ENCODE data around the gene TARBP2. TPM values are rescaled to one million over a fixed set of nuclear protein-coding genes. Genes with fewer than 3 reads are reported as not detected.

TARBP2 gene
- total RNA-seq, 1 donor from 2014 or later, result 45.3 TPM

DNA sequence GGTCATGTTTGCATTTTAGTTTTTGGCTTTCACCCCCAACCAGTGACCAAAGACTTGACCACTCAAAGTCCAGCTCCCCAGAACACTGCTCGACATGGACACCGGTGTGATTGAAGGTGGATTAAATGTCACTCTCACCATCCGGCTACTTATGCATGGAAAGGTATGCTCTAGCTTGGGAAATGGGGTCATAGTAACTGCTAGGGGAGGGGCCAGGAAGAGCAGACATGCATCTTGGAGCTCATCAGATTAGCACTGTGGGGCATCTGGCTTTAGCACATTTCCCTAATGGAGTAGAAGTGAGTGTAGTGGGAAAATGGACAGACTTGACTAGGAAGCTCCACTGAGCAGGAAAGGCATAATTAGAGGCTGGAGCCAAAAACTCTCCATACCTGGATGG is 46.4 kb upstream of the TARBP2 start:
- H3K36me3 Mint-ChIP-seq (ENCODE audit: low read depth, unreplicated experiment), result peaks cover 41% of the 10 kb centered on the region
- H3K27me3 Mint-ChIP-seq (ENCODE audit: unreplicated experiment), result peaks cover 10% of the 10 kb centered on the region
- H3K9me3 Mint-ChIP-seq (ENCODE audit: unreplicated experiment), result no peaks in the 10 kb centered on the region
- H3K27ac Mint-ChIP-seq (ENCODE audit: unreplicated experiment), result peak overlapping the region; percentile 39
- DNase-seq (ENCODE audit: low spot score), result no peak
- peak overlapping the region; percentile 44 for H3K4me3 Mint-ChIP-seq (ENCODE audit: unreplicated experiment)
- TF ChIP-seq, protein P1, sequence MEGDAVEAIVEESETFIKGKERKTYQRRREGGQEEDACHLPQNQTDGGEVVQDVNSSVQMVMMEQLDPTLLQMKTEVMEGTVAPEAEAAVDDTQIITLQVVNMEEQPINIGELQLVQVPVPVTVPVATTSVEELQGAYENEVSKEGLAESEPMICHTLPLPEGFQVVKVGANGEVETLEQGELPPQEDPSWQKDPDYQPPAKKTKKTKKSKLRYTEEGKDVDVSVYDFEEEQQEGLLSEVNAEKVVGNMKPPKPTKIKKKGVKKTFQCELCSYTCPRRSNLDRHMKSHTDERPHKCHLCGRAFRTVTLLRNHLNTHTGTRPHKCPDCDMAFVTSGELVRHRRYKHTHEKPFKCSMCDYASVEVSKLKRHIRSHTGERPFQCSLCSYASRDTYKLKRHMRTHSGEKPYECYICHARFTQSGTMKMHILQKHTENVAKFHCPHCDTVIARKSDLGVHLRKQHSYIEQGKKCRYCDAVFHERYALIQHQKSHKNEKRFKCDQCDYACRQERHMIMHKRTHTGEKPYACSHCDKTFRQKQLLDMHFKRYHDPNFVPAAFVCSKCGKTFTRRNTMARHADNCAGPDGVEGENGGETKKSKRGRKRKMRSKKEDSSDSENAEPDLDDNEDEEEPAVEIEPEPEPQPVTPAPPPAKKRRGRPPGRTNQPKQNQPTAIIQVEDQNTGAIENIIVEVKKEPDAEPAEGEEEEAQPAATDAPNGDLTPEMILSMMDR (IDR thresholded peaks at IDR 0.05; ENCODE audit: unreplicated experiment), result no peak
- peaks cover 25% of the 10 kb centered on the region for H3K4me1 Mint-ChIP-seq (ENCODE audit: unreplicated experiment)

DNA sequence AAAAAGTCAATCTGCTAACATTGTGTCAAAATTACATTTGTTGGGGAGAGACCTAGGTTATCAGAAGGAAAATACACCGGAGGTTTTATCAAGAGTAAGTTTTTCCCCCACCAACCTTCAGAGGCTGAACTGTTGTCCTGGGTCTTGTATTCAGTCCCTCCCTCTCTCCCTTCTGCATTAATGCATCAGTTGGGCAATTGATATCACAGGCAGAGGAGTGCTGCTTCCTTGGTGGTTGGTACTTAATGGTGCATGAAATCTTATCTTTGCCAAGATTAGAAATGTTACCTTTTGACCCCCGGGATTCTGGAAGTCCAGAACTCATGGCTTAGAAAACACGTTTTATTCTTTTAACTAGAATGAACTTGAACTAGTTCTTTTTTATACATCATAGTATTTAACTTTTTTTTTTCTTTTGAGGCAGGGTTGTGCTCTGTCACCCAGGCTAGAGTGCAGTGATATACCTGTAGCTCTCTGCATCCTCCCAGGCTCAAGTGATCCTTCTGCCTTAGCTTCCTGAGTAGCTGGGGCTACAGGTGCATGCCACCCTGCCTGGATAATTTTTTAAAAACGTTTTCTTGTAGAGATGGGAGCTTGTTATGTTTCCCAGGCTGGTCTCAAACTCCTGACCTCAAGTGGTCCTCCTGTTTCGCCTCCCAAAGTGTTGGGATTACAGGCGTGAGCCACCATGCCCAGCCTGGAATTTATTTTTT is 44.3 kb upstream of the TARBP2 start:
- TF ChIP-seq, protein P1 (IDR thresholded peaks at IDR 0.05; ENCODE audit: unreplicated experiment), result no peak
- peak overlapping the region; percentile 23 for H3K4me3 Mint-ChIP-seq (ENCODE audit: unreplicated experiment)
- peaks cover 7% of the 10 kb centered on the region for H3K27me3 Mint-ChIP-seq (ENCODE audit: unreplicated experiment)
- peaks cover 54% of the 10 kb centered on the region for H3K36me3 Mint-ChIP-seq (ENCODE audit: low read depth, unreplicated experiment)
- no peak overlapping the region for H3K27ac Mint-ChIP-seq (ENCODE audit: unreplicated experiment)
- DNase-seq (ENCODE audit: low spot score), result no peak
- peaks cover 29% of the 10 kb centered on the region for H3K4me1 Mint-ChIP-seq (ENCODE audit: unreplicated experiment)
- H3K9me3 Mint-ChIP-seq (ENCODE audit: unreplicated experiment), result no peaks in the 10 kb centered on the region

DNA sequence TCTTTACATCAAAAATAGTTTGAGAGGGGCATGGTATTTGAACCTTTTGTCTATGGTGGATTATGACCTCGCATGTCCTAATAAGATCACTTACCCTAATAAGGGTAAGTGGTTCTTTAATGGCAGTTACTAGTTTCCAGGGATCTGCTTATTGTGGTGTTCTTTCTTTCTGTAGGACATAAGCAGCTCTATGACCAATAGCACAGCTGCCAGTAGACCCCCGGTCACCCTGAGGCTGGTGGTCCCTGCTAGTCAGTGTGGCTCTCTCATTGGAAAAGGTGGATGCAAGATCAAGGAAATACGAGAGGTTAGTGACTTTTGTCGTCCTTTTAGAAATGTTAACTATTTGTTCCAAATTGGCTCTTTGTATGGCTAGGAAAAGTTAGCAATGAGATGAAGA is 42.0 kb upstream of the TARBP2 start:
- no peaks in the 10 kb centered on the region for H3K9me3 Mint-ChIP-seq (ENCODE audit: unreplicated experiment)
- H3K27me3 Mint-ChIP-seq (ENCODE audit: unreplicated experiment), result no peaks in the 10 kb centered on the region
- DNase-seq (ENCODE audit: low spot score), result no peak
- H3K27ac Mint-ChIP-seq (ENCODE audit: unreplicated experiment), result no peak overlapping the region
- peak overlapping the region; percentile 33 for H3K4me3 Mint-ChIP-seq (ENCODE audit: unreplicated experiment)
- H3K4me1 Mint-ChIP-seq (ENCODE audit: unreplicated experiment), result peaks cover 30% of the 10 kb centered on the region
- TF ChIP-seq, protein P1 (IDR thresholded peaks at IDR 0.05; ENCODE audit: unreplicated experiment), result no peak
- H3K36me3 Mint-ChIP-seq (ENCODE audit: low read depth, unreplicated experiment), result peaks cover 63% of the 10 kb centered on the region

DNA sequence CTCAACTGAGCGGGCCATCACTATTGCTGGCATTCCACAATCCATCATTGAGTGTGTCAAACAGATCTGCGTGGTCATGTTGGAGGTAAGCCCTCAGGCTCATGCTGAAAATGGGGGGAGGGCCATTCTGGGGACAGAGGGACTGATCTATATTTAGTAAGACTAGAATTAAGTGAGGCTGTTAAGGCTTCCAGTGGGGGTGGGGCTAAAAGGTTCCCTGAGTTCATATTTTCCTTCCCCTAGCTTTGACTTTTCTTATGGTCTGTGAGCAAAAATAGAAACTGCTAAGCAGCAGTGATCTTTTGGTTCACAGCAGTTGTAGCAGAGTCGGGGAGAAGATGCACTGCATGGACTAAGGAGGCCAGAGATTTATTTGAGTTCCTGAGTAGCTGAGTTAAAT is 40.0 kb upstream of the TARBP2 start:
- Mint-ChIP-seq H3K27ac (ENCODE audit: unreplicated experiment) (no peak overlapping the region), H3K27me3 (ENCODE audit: unreplicated experiment) (no peaks in the 10 kb centered on the region), H3K4me3 (ENCODE audit: unreplicated experiment) (peak overlapping the region; percentile 45), H3K9me3 (ENCODE audit: unreplicated experiment) (no peaks in the 10 kb centered on the region), H3K4me1 (ENCODE audit: unreplicated experiment) (peaks cover 33% of the 10 kb centered on the region), H3K36me3 (ENCODE audit: low read depth, unreplicated experiment) (peaks cover 56% of the 10 kb centered on the region)
- no peak for DNase-seq (ENCODE audit: low spot score)
- TF ChIP-seq, protein P1 (IDR thresholded peaks at IDR 0.05; ENCODE audit: unreplicated experiment), result no peak

DNA sequence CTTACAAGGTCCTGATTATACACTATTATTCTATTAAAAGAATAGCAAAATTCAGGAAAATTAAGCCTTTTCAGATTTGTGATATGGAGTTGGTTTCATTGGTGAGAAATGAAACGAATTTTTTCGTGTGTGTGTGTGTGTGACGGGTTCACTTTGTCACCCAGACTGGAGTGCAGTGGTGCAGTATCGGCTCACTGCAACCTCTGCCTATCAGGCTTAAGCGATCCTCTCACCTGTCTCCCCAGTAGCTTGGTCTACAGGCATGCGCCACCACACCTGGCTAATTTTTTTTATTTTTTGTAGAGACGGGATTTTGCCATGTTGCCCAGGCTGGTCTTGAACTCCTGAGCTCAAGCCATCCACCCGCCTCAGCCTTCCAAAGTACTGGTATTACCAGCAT is 39.5 kb upstream of the TARBP2 start:
- Mint-ChIP-seq H3K4me1 (ENCODE audit: unreplicated experiment) (peaks cover 33% of the 10 kb centered on the region), H3K4me3 (ENCODE audit: unreplicated experiment) (no peak overlapping the region), H3K36me3 (ENCODE audit: low read depth, unreplicated experiment) (peaks cover 59% of the 10 kb centered on the region), H3K27ac (ENCODE audit: unreplicated experiment) (no peak overlapping the region), H3K27me3 (ENCODE audit: unreplicated experiment) (no peaks in the 10 kb centered on the region), H3K9me3 (ENCODE audit: unreplicated experiment) (no peaks in the 10 kb centered on the region)
- DNase-seq (ENCODE audit: low spot score), result no peak
- TF ChIP-seq, protein P1 (IDR thresholded peaks at IDR 0.05; ENCODE audit: unreplicated experiment), result no peak

Data from endothelial cell (in vitro differentiated cells).